ENCODE results near the gene TRIM52.
"Not testable (repeated sequence)": the region's sequence is repeated elsewhere in the genome, so short reads cannot be mapped to it uniquely, and the experiment has no call there.

TRIM52 gene

DNA sequence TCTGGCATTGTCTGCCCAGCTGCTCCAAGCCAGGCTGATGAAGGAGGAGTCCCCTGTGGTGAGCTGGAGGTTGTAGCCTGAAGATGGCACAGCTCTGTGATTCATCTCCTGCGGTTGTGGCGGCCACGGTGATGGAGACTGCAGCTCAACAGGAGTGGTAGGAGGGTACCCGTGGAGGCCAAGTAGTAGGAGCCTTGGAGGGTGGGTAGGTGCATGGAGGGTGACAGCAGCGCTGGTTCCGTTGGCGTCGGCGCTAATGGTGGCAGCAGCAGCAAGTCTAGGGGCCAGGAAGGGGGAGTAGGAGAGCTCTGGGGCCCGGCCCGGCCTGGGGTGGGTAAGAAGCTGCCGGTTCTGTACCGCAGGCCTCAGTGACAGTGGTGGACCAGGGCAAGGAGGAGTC, 22.4 kb upstream of the TRIM52 start:
- Histone ChIP-seq H2BK120ac (ENCODE audit: insufficient read depth, low read length, poor library complexity) (no peak overlapping the region), H3K9me3 (ENCODE audit: insufficient read depth, low read depth, low read length) (no peaks in the 10 kb centered on the region), H3K9ac (ENCODE audit: low read length) (no peak overlapping the region), H3K4me2 (ENCODE audit: low read length) (no peak overlapping the region), H3K23ac (ENCODE audit: low read length) (no peak overlapping the region), H3K79me2 (ENCODE audit: control insufficient read depth, insufficient read depth, low read length, poor library complexity) (peaks cover 8% of the 10 kb centered on the region), H2AFZ (ENCODE audit: insufficient read depth, low read length, poor library complexity) (no peak overlapping the region), H2BK12ac (ENCODE audit: low read length) (no peak overlapping the region), H3K27me3 (ENCODE audit: insufficient read depth, low read length) (no peaks in the 10 kb centered on the region), H3K18ac (ENCODE audit: low read length) (no peak overlapping the region), H3K36me3 (ENCODE audit: control insufficient read depth in 1 of 2, insufficient read depth in 2 of 2, low read length in 2 of 2) (peaks cover 27 to 31% of the 10 kb centered on the region in 2 experiments), H3K4me1 (ENCODE audit: control insufficient read depth in 1 of 2, insufficient read depth in 2 of 2, low read length in 2 of 2) (peaks cover 0 to 10% of the 10 kb centered on the region in 2 experiments), H3K4ac (ENCODE audit: low read depth, low read length) (peak overlapping the region; percentile 6), H2AK5ac (ENCODE audit: low read length) (no peak overlapping the region), H3K4me3 (ENCODE audit: low read depth, low read length) (no peak overlapping the region), H4K91ac (ENCODE audit: low read depth, low read length) (no peak overlapping the region), H3K14ac (ENCODE audit: low read length) (no peak overlapping the region), H3K27ac (ENCODE audit: low read depth, low read length) (no peak overlapping the region), H2BK5ac (ENCODE audit: low read depth, low read length, poor library complexity) (no peak overlapping the region), H4K8ac (ENCODE audit: low read depth, low read length) (no peak overlapping the region), H4K12ac (ENCODE audit: low read depth, low read length) (no peak overlapping the region), H3K79me1 (ENCODE audit: low read length) (peaks cover 3% of the 10 kb centered on the region)
- WGBS (ENCODE audit: extremely low coverage, insufficient coverage, insufficient read length) = no CpG with 5 or more reads among the region's 13 CpGs
- DNase-seq = no peak

DNA sequence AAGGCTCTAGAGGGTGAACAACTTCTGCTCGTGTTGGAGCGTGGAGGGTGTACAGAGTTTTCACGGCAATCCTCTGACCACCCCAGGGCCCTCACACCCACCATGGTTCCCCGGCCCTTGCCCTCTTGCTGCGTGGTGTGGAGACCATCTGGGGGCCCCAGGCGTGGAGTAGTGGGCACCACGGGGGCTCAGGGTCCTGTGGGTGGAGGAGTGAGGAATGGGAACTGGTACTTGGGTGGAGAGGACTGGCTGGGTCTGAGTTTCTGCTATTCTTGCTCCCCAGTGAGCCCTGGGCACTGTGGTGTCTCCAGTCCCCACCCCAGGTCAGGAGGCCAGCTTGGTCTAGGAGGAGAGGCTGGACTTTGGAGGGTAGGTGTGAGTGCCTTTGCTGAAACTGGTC, 21.9 kb upstream of the TRIM52 start:
- H3K79me1 ChIP-seq (ENCODE audit: low read length) = peaks cover 3% of the 10 kb centered on the region
- H4K12ac ChIP-seq (ENCODE audit: low read depth, low read length) = no peak overlapping the region
- H3K4ac ChIP-seq (ENCODE audit: low read depth, low read length) = no peak overlapping the region
- no peak overlapping the region for H4K8ac ChIP-seq (ENCODE audit: low read depth, low read length)
- no peak overlapping the region for H3K4me2 ChIP-seq (ENCODE audit: low read length)
- peaks cover 8% of the 10 kb centered on the region for H3K79me2 ChIP-seq (ENCODE audit: control insufficient read depth, insufficient read depth, low read length, poor library complexity)
- no CpG with 5 or more reads among the region's 7 CpGs for WGBS (ENCODE audit: extremely low coverage, insufficient coverage, insufficient read length)
- DNase-seq = no peak
- H3K23ac ChIP-seq (ENCODE audit: low read length) = no peak overlapping the region
- no peak overlapping the region for H2BK5ac ChIP-seq (ENCODE audit: low read depth, low read length, poor library complexity)
- H3K4me1 ChIP-seq (ENCODE audit: control insufficient read depth in 1 of 2, insufficient read depth in 2 of 2, low read length in 2 of 2) = peaks cover 0 to 10% of the 10 kb centered on the region in 2 experiments
- no peak overlapping the region for H3K27ac ChIP-seq (ENCODE audit: low read depth, low read length)
- no peak overlapping the region for H3K18ac ChIP-seq (ENCODE audit: low read length)
- no peak overlapping the region for H3K14ac ChIP-seq (ENCODE audit: low read length)
- peaks cover 24 to 28% of the 10 kb centered on the region in 2 experiments for H3K36me3 ChIP-seq (ENCODE audit: control insufficient read depth in 1 of 2, insufficient read depth in 2 of 2, low read length in 2 of 2)
- H4K91ac ChIP-seq (ENCODE audit: low read depth, low read length) = no peak overlapping the region
- H3K27me3 ChIP-seq (ENCODE audit: insufficient read depth, low read length) = no peaks in the 10 kb centered on the region
- no peak overlapping the region for H2AFZ ChIP-seq (ENCODE audit: insufficient read depth, low read length, poor library complexity)
- H3K4me3 ChIP-seq (ENCODE audit: low read depth, low read length) = no peak overlapping the region
- no peaks in the 10 kb centered on the region for H3K9me3 ChIP-seq (ENCODE audit: insufficient read depth, low read depth, low read length)
- H2AK5ac ChIP-seq (ENCODE audit: low read length) = no peak overlapping the region
- no peak overlapping the region for H2BK120ac ChIP-seq (ENCODE audit: insufficient read depth, low read length, poor library complexity)
- H3K9ac ChIP-seq (ENCODE audit: low read length) = no peak overlapping the region
- no peak overlapping the region for H2BK12ac ChIP-seq (ENCODE audit: low read length)

DNA sequence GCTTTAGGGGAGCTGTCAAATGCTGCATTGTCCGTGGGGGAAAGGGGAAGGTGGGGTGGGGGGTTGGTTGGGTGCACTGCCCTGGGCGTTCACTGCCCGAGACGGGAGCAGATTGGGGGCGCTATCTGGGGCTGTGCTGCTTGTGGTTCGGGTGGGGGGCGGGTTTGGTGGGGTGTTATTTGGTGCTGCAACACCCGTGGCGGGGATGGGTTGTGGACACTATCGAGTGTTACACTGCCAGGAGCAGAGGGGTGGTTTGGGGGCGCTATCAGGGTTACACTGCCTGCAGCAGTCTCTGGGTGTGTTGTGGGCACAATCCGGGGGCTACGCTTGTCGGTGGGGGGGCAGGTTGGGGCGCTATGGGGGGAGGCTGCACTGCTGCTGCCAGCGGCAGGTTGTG, 21.5 kb upstream of the TRIM52 start:
- H3K23ac ChIP-seq (ENCODE audit: low read length); H3K79me1 ChIP-seq (ENCODE audit: low read length); H3K4ac ChIP-seq (ENCODE audit: low read depth, low read length); H2AFZ ChIP-seq (ENCODE audit: insufficient read depth, low read length, poor library complexity); H2BK12ac ChIP-seq (ENCODE audit: low read length); H4K12ac ChIP-seq (ENCODE audit: low read depth, low read length); H2BK5ac ChIP-seq (ENCODE audit: low read depth, low read length, poor library complexity); H3K27ac ChIP-seq (ENCODE audit: low read depth, low read length); H2BK120ac ChIP-seq (ENCODE audit: insufficient read depth, low read length, poor library complexity); H4K91ac ChIP-seq (ENCODE audit: low read depth, low read length); H3K14ac ChIP-seq (ENCODE audit: low read length); H3K27me3 ChIP-seq (ENCODE audit: insufficient read depth, low read length); H3K9me3 ChIP-seq (ENCODE audit: insufficient read depth, low read depth, low read length); H3K18ac ChIP-seq (ENCODE audit: low read length); H3K4me1 ChIP-seq (ENCODE audit: control insufficient read depth in 1 of 2, insufficient read depth in 2 of 2, low read length in 2 of 2); H2AK5ac ChIP-seq (ENCODE audit: low read length); H4K8ac ChIP-seq (ENCODE audit: low read depth, low read length); H3K9ac ChIP-seq (ENCODE audit: low read length); DNase-seq; H3K79me2 ChIP-seq (ENCODE audit: control insufficient read depth, insufficient read depth, low read length, poor library complexity): not testable (repeated sequence)
- Histone ChIP-seq H3K4me2 (ENCODE audit: low read length) (peak overlapping the region; percentile 90), H3K4me3 (ENCODE audit: low read depth, low read length) (peak overlapping the region; percentile 92), H3K36me3 (ENCODE audit: control insufficient read depth in 1 of 2, insufficient read depth in 2 of 2, low read length in 2 of 2) (peaks cover 24 to 28% of the 10 kb centered on the region in 2 experiments)
- WGBS (ENCODE audit: extremely low coverage, insufficient coverage, insufficient read length) = no CpG with 5 or more reads among the region's 16 CpGs

DNA sequence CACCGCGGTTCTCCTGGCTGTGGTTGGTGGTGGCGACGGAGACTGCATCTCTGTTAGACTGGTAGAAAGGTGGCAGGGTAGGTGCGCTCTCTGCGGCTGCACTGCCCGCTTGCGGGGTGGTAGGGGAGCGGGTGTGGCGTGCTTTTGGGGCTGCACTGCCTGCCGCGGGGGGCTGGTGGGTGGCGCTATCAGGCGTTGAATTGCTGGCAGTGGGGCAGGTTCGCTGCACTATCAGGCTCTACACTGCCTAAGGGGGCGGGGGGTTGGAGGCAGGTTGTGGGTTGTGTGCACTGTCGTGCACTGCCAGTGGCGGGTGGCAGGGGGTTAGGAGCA, 21.0 kb upstream of the TRIM52 start:
- H3K4me1 ChIP-seq (ENCODE audit: control insufficient read depth in 1 of 2, insufficient read depth in 2 of 2, low read length in 2 of 2) = peaks cover 0 to 10% of the 10 kb centered on the region in 2 experiments
- H2BK12ac ChIP-seq (ENCODE audit: low read length) = no peak overlapping the region
- no peak overlapping the region for H3K4ac ChIP-seq (ENCODE audit: low read depth, low read length)
- no peak overlapping the region for H4K91ac ChIP-seq (ENCODE audit: low read depth, low read length)
- peaks cover 3% of the 10 kb centered on the region for H3K79me1 ChIP-seq (ENCODE audit: low read length)
- no peak overlapping the region for H4K8ac ChIP-seq (ENCODE audit: low read depth, low read length)
- H3K18ac ChIP-seq (ENCODE audit: low read length) = no peak overlapping the region
- H3K4me3 ChIP-seq (ENCODE audit: low read depth, low read length) = peak overlapping the region; percentile 92
- peak overlapping the region; percentile 90 for H3K4me2 ChIP-seq (ENCODE audit: low read length)
- H3K14ac ChIP-seq (ENCODE audit: low read length) = no peak overlapping the region
- H3K9ac ChIP-seq (ENCODE audit: low read length) = peak overlapping the region; percentile 73
- no peak overlapping the region for H2AFZ ChIP-seq (ENCODE audit: insufficient read depth, low read length, poor library complexity)
- no peak overlapping the region for H2BK120ac ChIP-seq (ENCODE audit: insufficient read depth, low read length, poor library complexity)
- no peak overlapping the region for H2AK5ac ChIP-seq (ENCODE audit: low read length)
- no peak overlapping the region for H3K23ac ChIP-seq (ENCODE audit: low read length)
- H3K27ac ChIP-seq (ENCODE audit: low read depth, low read length) = no peak overlapping the region
- H3K27me3 ChIP-seq (ENCODE audit: insufficient read depth, low read length) = no peaks in the 10 kb centered on the region
- peaks cover 24 to 28% of the 10 kb centered on the region in 2 experiments for H3K36me3 ChIP-seq (ENCODE audit: control insufficient read depth in 1 of 2, insufficient read depth in 2 of 2, low read length in 2 of 2)
- no peaks in the 10 kb centered on the region for H3K9me3 ChIP-seq (ENCODE audit: insufficient read depth, low read depth, low read length)
- no peak overlapping the region for H4K12ac ChIP-seq (ENCODE audit: low read depth, low read length)
- no CpG with 5 or more reads among the region's 18 CpGs for WGBS (ENCODE audit: extremely low coverage, insufficient coverage, insufficient read length)
- no peak for DNase-seq
- H3K79me2 ChIP-seq (ENCODE audit: control insufficient read depth, insufficient read depth, low read length, poor library complexity) = peaks cover 8% of the 10 kb centered on the region
- no peak overlapping the region for H2BK5ac ChIP-seq (ENCODE audit: low read depth, low read length, poor library complexity)

Data from trophoblast cell (in vitro differentiated cells and primary cell).